ENCODE results near the gene WDR4.
"Not testable (repeated sequence)": the region's sequence is repeated elsewhere in the genome, so short reads cannot be mapped to it uniquely, and the experiment has no call there.

Gene WDR4

GRCh38 chr21:42841156-42841915, 38.0 kb downstream of the WDR4 start:
- DNase-seq (ENCODE audit: low read depth in 1 of 2, low spot score in 1 of 2): no peak

GRCh38 chr21:42840411-42841155, 38.8 kb downstream of the WDR4 start:
- DNase-seq (ENCODE audit: low read depth in 1 of 2, low spot score in 1 of 2): no peak

- DNase-seq (ENCODE audit: low read depth in 1 of 2, low spot score in 1 of 2): no peak
Observed at GRCh38 chr21:42839271-42840231, 39.8 kb downstream of the WDR4 start.

- DNase-seq (ENCODE audit: low read depth in 1 of 2, low spot score in 1 of 2): not testable (repeated sequence)
Observed at GRCh38 chr21:42838212-42838690, 41.1 kb downstream of the WDR4 start.

GRCh38 chr21:42837421-42838211, 41.7 kb downstream of the WDR4 start:
- no peak for DNase-seq (ENCODE audit: low read depth in 1 of 2, low spot score in 1 of 2)

DNA sequence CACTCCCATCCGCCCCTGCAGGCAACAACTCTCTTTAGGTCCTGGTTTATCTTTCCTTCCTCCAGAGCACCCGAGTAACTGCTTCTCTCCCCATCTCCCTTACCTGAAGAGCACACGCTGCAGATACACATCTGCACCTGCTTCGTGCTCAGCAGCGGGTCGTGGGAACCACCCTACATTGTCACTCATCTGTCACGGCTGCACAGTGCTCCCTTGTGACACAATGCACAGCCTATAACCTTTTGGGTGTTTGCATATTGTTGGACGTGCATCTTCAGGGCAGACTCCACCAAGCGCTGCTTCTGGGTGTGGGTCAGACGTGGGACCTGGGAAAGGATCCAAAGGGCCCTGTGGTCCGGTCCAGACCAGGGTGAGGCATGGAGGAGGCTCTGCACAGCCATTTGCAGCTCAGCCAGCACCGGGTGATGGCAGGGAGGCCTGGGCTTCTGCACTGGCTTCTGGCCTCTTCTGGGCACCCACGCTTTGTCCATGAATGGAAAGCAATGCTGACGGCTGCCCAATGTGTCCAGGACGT, 42.5 kb downstream of the WDR4 start:
- no peak for DNase-seq (ENCODE audit: low read depth in 1 of 2, low spot score in 1 of 2)

DNA sequence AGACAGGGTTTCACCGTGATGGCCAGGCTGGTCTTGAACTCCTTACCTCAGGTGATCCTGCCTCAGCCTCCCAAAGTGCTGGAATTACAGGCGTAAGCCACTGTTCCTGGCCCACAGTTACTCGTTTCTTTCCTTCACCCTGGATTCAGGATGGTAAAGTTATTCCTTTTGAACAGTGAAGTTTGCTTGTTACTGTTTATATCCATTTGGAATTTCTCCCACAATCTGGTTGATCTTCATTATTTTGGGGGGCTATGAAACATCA, 43.0 kb downstream of the WDR4 start:
- DNase-seq (ENCODE audit: low read depth in 1 of 2, low spot score in 1 of 2): no peak

GRCh38 chr21:42835611-42836401, 43.5 kb downstream of the WDR4 start:
- no peak for DNase-seq (ENCODE audit: low read depth in 1 of 2, low spot score in 1 of 2)

GRCh38 chr21:42835211-42835610, 44.1 kb downstream of the WDR4 start:
- no peak for DNase-seq (ENCODE audit: low read depth in 1 of 2, low spot score in 1 of 2)

GRCh38 chr21:42834726-42835191, 44.6 kb downstream of the WDR4 start:
- no peak for DNase-seq (ENCODE audit: low read depth in 1 of 2, low spot score in 1 of 2)

- no peak for DNase-seq (ENCODE audit: low read depth in 1 of 2, low spot score in 1 of 2)
Observed at GRCh38 chr21:42833859-42834725, 45.2 kb downstream of the WDR4 start.

DNA sequence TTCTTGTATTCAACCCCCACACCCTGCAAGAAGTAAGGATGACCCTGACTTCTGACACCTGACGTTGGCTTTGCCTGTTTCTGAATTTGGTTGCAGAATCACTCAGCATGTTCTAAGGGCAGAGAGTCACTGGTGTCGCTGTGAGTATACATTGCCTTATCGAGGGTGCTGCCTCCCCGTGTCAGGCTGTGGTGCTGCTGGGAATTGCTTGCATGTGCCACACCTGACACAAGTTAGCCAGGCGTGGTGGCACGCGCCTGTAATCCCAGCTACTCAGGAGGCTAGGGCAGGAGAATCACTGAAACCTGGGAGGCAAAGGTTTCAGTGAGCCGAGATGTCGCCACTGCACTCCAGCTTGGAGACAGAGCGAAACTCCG, 45.9 kb downstream of the WDR4 start:
- peak in 1 of 2 donors; percentile 48 for DNase-seq (ENCODE audit: low read depth in 1 of 2, low spot score in 1 of 2)

- DNase-seq (ENCODE audit: low read depth in 1 of 2, low spot score in 1 of 2): not testable (repeated sequence)
Observed at GRCh38 chr21:42832321-42832630, 47.1 kb downstream of the WDR4 start.

DNA sequence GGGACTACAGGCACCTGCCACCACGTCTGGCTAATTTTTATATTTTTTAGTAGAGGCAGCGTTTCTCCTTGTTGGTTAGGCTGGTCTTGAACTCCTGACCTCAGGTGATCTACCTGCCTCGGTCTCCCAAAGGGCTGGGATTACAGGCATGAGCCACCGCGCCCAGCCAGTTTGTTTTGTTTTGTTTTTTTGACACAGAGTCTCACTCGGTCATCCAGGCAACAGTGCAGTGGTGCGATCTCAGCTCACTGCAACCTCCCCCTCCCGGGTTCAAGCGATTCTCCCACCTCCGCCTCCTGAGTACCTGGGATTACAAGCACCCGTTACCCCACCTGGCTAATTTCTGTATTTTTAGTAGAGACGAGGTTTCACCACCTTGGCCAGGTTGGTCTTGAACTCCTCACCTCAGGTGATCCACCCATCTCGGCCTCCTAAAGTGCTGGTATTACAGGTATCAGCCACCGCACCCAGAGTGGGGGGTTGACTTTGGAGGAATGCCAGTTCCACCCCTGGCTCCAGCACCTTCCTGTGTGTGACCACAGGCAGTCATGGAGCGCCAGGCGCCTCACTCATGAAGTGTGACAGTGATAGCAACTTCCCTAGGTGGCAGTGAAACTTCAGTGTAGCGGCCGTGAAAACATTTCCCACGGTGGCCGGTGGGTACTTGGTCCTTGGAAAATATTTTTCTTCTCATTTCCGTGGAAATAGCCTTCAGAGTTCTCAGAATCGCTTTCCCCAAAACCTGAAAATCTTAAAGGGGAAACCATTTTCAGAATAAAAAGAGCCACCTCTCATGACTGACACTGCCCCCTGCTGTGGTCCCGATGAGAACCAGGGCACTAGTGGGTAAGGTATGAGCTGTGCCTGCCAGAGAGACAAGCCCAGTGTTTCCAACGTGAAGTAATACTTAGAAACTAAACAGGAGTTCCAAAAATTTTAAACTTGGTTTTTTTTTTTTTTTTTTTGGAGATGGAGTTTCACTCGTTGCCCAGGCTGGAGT, 48.6 kb downstream of the WDR4 start:
- no peak for DNase-seq (ENCODE audit: low read depth in 1 of 2, low spot score in 1 of 2)

DNA sequence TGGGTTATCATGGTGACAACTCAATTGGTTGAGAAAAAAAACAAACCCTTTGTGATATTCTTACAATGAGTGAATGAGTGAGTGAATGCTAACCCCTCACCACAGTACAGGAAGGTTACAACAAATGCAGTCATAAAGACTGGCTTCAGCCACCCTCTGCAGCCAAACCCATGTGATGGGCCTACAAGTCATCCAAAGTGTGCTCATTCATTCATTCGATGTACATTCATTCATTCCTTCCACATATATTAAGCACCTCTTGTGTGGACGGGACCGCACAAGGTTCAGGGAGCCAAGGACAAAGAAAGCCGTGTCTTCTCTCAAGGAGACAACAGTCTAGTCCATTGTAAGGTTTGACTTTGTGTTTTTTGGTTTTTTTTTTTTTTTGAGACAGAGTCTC, 49.4 kb downstream of the WDR4 start:
- DNase-seq (ENCODE audit: low read depth in 1 of 2, low spot score in 1 of 2): no peak

DNA sequence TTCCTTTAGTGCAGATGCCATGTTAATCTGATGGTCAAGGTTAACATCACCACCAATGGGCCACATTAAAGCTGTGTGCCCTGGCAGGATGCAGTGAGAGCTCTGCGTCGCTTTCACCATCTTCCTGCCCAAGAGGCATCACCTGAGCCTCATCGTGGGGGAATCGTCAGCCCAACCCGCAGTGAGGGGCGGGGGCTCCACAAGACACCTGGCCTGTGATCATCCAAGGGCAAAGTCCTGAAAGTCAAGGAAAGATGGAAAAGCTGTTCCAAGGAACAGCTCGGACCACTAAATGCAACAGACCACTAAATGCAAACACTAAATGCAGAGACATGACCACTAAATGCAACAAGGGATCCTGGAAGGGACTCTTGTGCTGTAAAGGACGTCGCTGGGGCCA, 49.9 kb downstream of the WDR4 start:
- no peak for DNase-seq (ENCODE audit: low read depth in 1 of 2, low spot score in 1 of 2)

DNA sequence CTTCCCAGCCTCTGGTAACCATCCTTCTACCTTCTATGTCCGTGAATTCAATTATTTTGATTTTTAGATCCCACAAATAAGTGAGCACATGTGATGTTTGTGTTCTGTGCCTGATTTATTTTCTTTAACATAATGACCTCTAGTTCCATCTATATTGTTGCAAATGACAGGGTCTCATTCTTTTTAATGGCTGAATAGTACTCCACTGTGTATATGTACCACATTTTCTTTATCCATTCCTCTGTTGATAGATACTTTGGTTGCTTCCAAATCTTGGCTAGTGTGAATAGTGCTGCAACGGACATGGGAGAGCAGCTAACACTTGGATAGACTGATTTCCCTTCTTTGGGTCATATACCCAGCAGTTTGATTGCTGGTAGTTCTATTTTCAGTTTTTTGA, 51.8 kb downstream of the WDR4 start:
- DNase-seq (ENCODE audit: low read depth in 1 of 2, low spot score in 1 of 2): no peak
